Liver (tissue), 9 donors: ENCODE data around the gene BCAR3. TPM values are rescaled to one million over a fixed set of nuclear protein-coding genes. Genes with fewer than 3 reads are reported as not detected.

Experiments used
- DNase-seq: peaks from one replicate; pipeline ENCODE4 v3.0.0-alpha.2; 2017; ENCODE audit warnings: low spot score
- H3K27ac ChIP-seq, 2 donors: one replicate each; pipeline ENCODE4 v1.7.0; 2013; ENCODE audit warnings: inconsistent platforms in 2 of 2, low read length in 2 of 2, control low read depth in 1 of 2, low read depth in 1 of 2, mild to moderate bottlenecking in 1 of 2
- H3K27me3 ChIP-seq, 4 donors: one replicate each; pipeline versions ENCODE4 v1.6.1 to v1.7.0; 2013; ENCODE audit warnings: low read length in 3 of 4, inconsistent platforms in 1 of 4, mild to moderate bottlenecking in 1 of 4, moderate library complexity in 1 of 4; ENCODE audit not compliant: control insufficient read depth in 4 of 4, insufficient read depth in 4 of 4
- H3K36me3 ChIP-seq, 4 donors: one replicate each; pipeline versions ENCODE4 v1.6.1 to v1.7.0; 2013; ENCODE audit warnings: low read length in 3 of 4, mild to moderate bottlenecking in 3 of 4, low read depth in 1 of 4, moderate library complexity in 1 of 4; ENCODE audit not compliant: control insufficient read depth in 4 of 4, insufficient read depth in 3 of 4
- H3K4me1 ChIP-seq, 4 donors: one replicate each; pipeline versions ENCODE4 v1.6.1 to v1.7.0; 2013; ENCODE audit warnings: low read length in 3 of 4, mild to moderate bottlenecking in 3 of 4, moderate library complexity in 1 of 4; ENCODE audit not compliant: control insufficient read depth in 4 of 4, insufficient read depth in 4 of 4
- H3K4me3 ChIP-seq, 3 donors: one replicate each; pipeline versions ENCODE4 v1.6.1 to v1.7.0; 2013; ENCODE audit warnings: low read length in 3 of 3, control low read depth in 1 of 3, low read depth in 1 of 3, mild to moderate bottlenecking in 1 of 3
- H3K9ac ChIP-seq, 2 donors: one replicate each; pipeline ENCODE4 v1.7.0; 2013; ENCODE audit warnings: low read length in 2 of 2, mild to moderate bottlenecking in 2 of 2, moderate library complexity in 2 of 2, control low read depth in 1 of 2, low read depth in 1 of 2
- H3K9me3 ChIP-seq, 4 donors: one replicate each; pipeline versions ENCODE4 v1.6.1 to v1.7.0; 2013; ENCODE audit warnings: low read length in 3 of 4; ENCODE audit not compliant: control insufficient read depth in 4 of 4
- ATF3 ChIP-seq: IDR thresholded peaks from 2 replicates; pipeline ENCODE4 v1.6.1; 2016; ENCODE audit warnings: antibody characterized with exemption
- CTCF ChIP-seq: fragments of 150-350 bp; IDR thresholded peaks from 2 replicates; pipeline ENCODE4 v1.5.1; 2017; ENCODE audit warnings: improper control_type of control experiment, low read depth, low read length; ENCODE audit not compliant: missing input control
- EGR1 ChIP-seq, 2 donors: IDR thresholded peaks; 2 replicates each; pipeline ENCODE4 v1.6.1; 2016 to 2018; ENCODE audit warnings: antibody characterized with exemption in 2 of 2, low read depth in 2 of 2
- FOXA1 ChIP-seq: IDR thresholded peaks from 2 replicates; pipeline ENCODE4 v1.6.1; 2016; ENCODE audit warnings: antibody characterized with exemption
- FOXA2 ChIP-seq: IDR thresholded peaks from 2 replicates; pipeline ENCODE4 v1.6.1; 2016; ENCODE audit warnings: antibody characterized with exemption
- GABPA ChIP-seq, 2 donors: IDR thresholded peaks in 1 of 2; conservative IDR thresholded peaks in 1 of 2; 2 replicates each; pipeline ENCODE4 v1.6.1; 2016; ENCODE audit warnings: antibody characterized with exemption in 2 of 2, mild to moderate bottlenecking in 1 of 2, moderate library complexity in 1 of 2
- HNF4A ChIP-seq, 2 donors: conservative IDR thresholded peaks; 2 replicates each; pipeline ENCODE4 v1.6.1; 2016; ENCODE audit warnings: antibody characterized with exemption in 2 of 2, mild to moderate bottlenecking in 2 of 2
- HNF4G ChIP-seq: IDR thresholded peaks from 2 replicates; pipeline ENCODE4 v1.6.1; 2016; ENCODE audit warnings: antibody characterized with exemption
- MAX ChIP-seq: IDR thresholded peaks from 2 replicates; pipeline ENCODE4 v1.6.1; 2016; ENCODE audit warnings: antibody characterized with exemption
- NR2F2 ChIP-seq: IDR thresholded peaks from 2 replicates; pipeline ENCODE4 v1.6.1; 2016; ENCODE audit warnings: antibody characterized with exemption
- RAD21 ChIP-seq, 2 donors: IDR thresholded peaks; 2 replicates each; pipeline ENCODE4 v1.6.1; 2016; ENCODE audit warnings: antibody characterized with exemption in 2 of 2, mild to moderate bottlenecking in 2 of 2
- REST ChIP-seq: IDR thresholded peaks from 2 replicates; pipeline ENCODE4 v1.6.1; 2016; ENCODE audit warnings: antibody characterized with exemption, mild to moderate bottlenecking
- RXRA ChIP-seq, 2 donors: IDR thresholded peaks; 2 replicates each; pipeline ENCODE4 v1.6.1; 2017 to 2018; ENCODE audit warnings: antibody characterized with exemption in 2 of 2, mild to moderate bottlenecking in 1 of 2
- SP1 ChIP-seq: IDR thresholded peaks from 2 replicates; pipeline ENCODE4 v1.6.1; 2018; ENCODE audit warnings: antibody characterized with exemption, mild to moderate bottlenecking
- TAF1 ChIP-seq: conservative IDR thresholded peaks from 2 replicates; pipeline ENCODE4 v1.6.1; 2016; ENCODE audit warnings: antibody characterized with exemption, mild to moderate bottlenecking
- YY1 ChIP-seq: IDR thresholded peaks from 2 replicates; pipeline ENCODE4 v1.6.1; 2016; ENCODE audit warnings: antibody characterized with exemption, mild to moderate bottlenecking
- ZBTB33 ChIP-seq: IDR thresholded peaks from 2 replicates; pipeline ENCODE4 v1.6.1; 2016; ENCODE audit warnings: antibody characterized with exemption
- WGBS: extraction: QIAGEN DNeasy Blood & Tissue Kit; methylation state at CpG from one replicate; pipeline ENCODE4 v1.1.7; 2013; 5-methylcytosine and 5-hydroxymethylcytosine counted together
- polyA plus RNA-seq, 2 donors: library from polyadenylated mRNA; stranded (reverse) in 1 of 2; unstranded in 1 of 2; fragments of 200-250 nt in 1 of 2; fragments of >200 nt in 1 of 2; fragmentation: Nextera tagmentation in 1 of 2; extraction: Ambion mirVana in 1 of 2; gene quantifications; one replicate each; pipeline versions ENCODE4 v1.2.1 to v1.2.3, GENCODE V29; 2013 to 2015
- total RNA-seq, 2 donors: library from RNA; depleted of rRNA; stranded (reverse); fragments of >200 nt; gene quantifications; one replicate each; pipeline ENCODE4 v1.2.3, GENCODE V29; 2014
- donor health status: healthy.
- donor health status: healthy.
- donor health status: healthy.
- donor health status: healthy.
- donor health status: healthy.

BCAR3 gene
- total and polyA plus RNA-seq, 4 donors = 2.8 to 10.3 (median 7.7) TPM

- no peak overlapping the region for H3K9ac ChIP-seq
- 94% methylated on average over 5 of the region's 5 CpGs for WGBS
- TF ChIP-seq ATF3 = no peak
- TF ChIP-seq NR2F2 = no peak
- no peak for TF ChIP-seq REST
- no peak for TF ChIP-seq HNF4A (conservative IDR thresholded peaks at IDR 0.05)
- TF ChIP-seq RXRA (IDR thresholded peaks at IDR 0.05) = no peak
- no peak for TF ChIP-seq CTCF
- no peak for TF ChIP-seq SP1
- TF ChIP-seq RAD21 (IDR thresholded peaks at IDR 0.05) = no peak
- no peak for TF ChIP-seq ZBTB33
- no peak for TF ChIP-seq EGR1 (IDR thresholded peaks at IDR 0.05; ENCODE audit: low read depth in 2 of 2)
- no peak for TF ChIP-seq HNF4G
- TF ChIP-seq MAX = no peak
- no peak for DNase-seq
- H3K27me3 ChIP-seq = no peaks in the 10 kb centered on the region
- H3K27ac ChIP-seq = no peak overlapping the region
- H3K36me3 ChIP-seq = no peaks in the 10 kb centered on the region
- H3K4me1 ChIP-seq = peaks cover 0 to 8% (median 5%) of the 10 kb centered on the region in 4 donors
- H3K4me3 ChIP-seq = no peak overlapping the region
- H3K9me3 ChIP-seq = no peaks in the 10 kb centered on the region
Observed at GRCh38 chr1:93668121-93668520, 13.5 kb downstream of the BCAR3 start.

- H3K9ac ChIP-seq = no peak overlapping the region
- H3K27me3 ChIP-seq = no peaks in the 10 kb centered on the region
- no peak for TF ChIP-seq ATF3
- no peak for TF ChIP-seq FOXA2
- no peak for TF ChIP-seq TAF1
- TF ChIP-seq SP1 = no peak
- TF ChIP-seq CTCF = no peak
- TF ChIP-seq FOXA1 = no peak
- no peak for TF ChIP-seq RAD21 (IDR thresholded peaks at IDR 0.05)
- TF ChIP-seq REST = no peak
- no peak for TF ChIP-seq GABPA (IDR thresholded peaks at IDR 0.05 in 1 of 2, conservative IDR thresholded peaks at IDR 0.05 in 1 of 2)
- no peak for TF ChIP-seq YY1
- TF ChIP-seq HNF4A (conservative IDR thresholded peaks at IDR 0.05) = no peak
- TF ChIP-seq HNF4G = no peak
- TF ChIP-seq NR2F2 = no peak
- 91% methylated on average over 4 of the region's 4 CpGs for WGBS
- H3K27ac ChIP-seq = no peak overlapping the region
- no peaks in the 10 kb centered on the region for H3K36me3 ChIP-seq
- DNase-seq = no peak
- H3K4me3 ChIP-seq = no peak overlapping the region
- no peaks in the 10 kb centered on the region for H3K9me3 ChIP-seq
- H3K4me1 ChIP-seq = peaks cover 0 to 7% (median 4%) of the 10 kb centered on the region in 4 donors
Observed at GRCh38 chr1:93667642-93668041, 14.0 kb downstream of the BCAR3 start.
